OCI-LY1 (cell line): Measurements from ENCODE around the gene NATD1.

Source experiments
- H2AFZ ChIP-seq: fragments of 200-600 bp; sonication (generic), shearing (Covaris generic); 2 replicates; pipeline ENCODE4 v1.6.0; 2014; ENCODE audit warnings: antibody characterized with exemption, mild to moderate bottlenecking, low read length
- H3F3A ChIP-seq: fragments of 200-600 bp; sonication (generic), shearing (Covaris generic); 2 replicates; pipeline ENCODE4 v1.6.0; 2014; ENCODE audit warnings: mild to moderate bottlenecking, antibody characterized with exemption, low read length, moderate library complexity; ENCODE audit not compliant: insufficient read depth
- H3K27ac ChIP-seq: fragments of 200-600 bp; sonication (generic); 2 replicates; pipeline ENCODE4 v1.5.1; 2014; ENCODE audit warnings: low read length, mixed run types, mild to moderate bottlenecking, low read depth; ENCODE audit not compliant: poor library complexity, severe bottlenecking
- H3K27me3 ChIP-seq: fragments of 200-600 bp; sonication (generic); 2 replicates; pipeline ENCODE4 v1.6.0; 2014; ENCODE audit warnings: antibody characterized with exemption, mild to moderate bottlenecking, low read length, moderate library complexity; ENCODE audit not compliant: insufficient read depth
- H3K36me3 ChIP-seq: fragments of 200-600 bp; sonication (generic); 2 replicates; pipeline ENCODE4 v1.6.1; 2014; ENCODE audit warnings: mild to moderate bottlenecking, antibody characterized with exemption, low read length, moderate library complexity, mixed read lengths; ENCODE audit not compliant: insufficient read depth
- H3K4me1 ChIP-seq: fragments of 200-600 bp; sonication (generic); 2 replicates; pipeline ENCODE4 v1.5.1; 2014; ENCODE audit warnings: mild to moderate bottlenecking, low read length, moderate library complexity; ENCODE audit not compliant: insufficient read depth, severe bottlenecking
- H3K4me2 ChIP-seq: fragments of 200-600 bp; sonication (generic), shearing (Covaris generic); 2 replicates; pipeline ENCODE4 v1.6.1; 2014; ENCODE audit warnings: low read length
- H3K4me3 ChIP-seq: fragments of 200-600 bp; sonication (generic); 2 replicates; pipeline ENCODE4 v1.5.1; 2014; ENCODE audit warnings: low read length, low read depth, mild to moderate bottlenecking, mixed read lengths; ENCODE audit not compliant: poor library complexity, severe bottlenecking
- H3K79me2 ChIP-seq: fragments of 200-600 bp; shearing (Covaris generic); 2 replicates; pipeline ENCODE4 v1.6.1; 2016; ENCODE audit warnings: mixed run types, low read length, mixed read lengths; ENCODE audit not compliant: insufficient read depth
- H3K9ac ChIP-seq: fragments of 200-600 bp; sonication (generic), shearing (Covaris generic); 2 replicates; pipeline ENCODE4 v1.6.1; 2014; ENCODE audit warnings: mild to moderate bottlenecking, low read length, mixed read lengths
- H3K9me2 ChIP-seq: fragments of 200-600 bp; sonication (generic), shearing (Covaris generic); 2 replicates; pipeline ENCODE4 v1.6.1; 2014; ENCODE audit warnings: low read depth, mild to moderate bottlenecking, low read length, mixed read lengths
- H3K9me3 ChIP-seq: fragments of 200-600 bp; shearing (Covaris generic); 2 replicates; pipeline ENCODE4 v1.6.1; 2014; ENCODE audit warnings: low read length, mixed read lengths
- H4K20me1 ChIP-seq: fragments of 200-600 bp; sonication (generic), shearing (Covaris generic); 2 replicates; pipeline ENCODE4 v1.6.0; 2016; ENCODE audit warnings: mild to moderate bottlenecking, low read length; ENCODE audit not compliant: insufficient read depth
- CTCF ChIP-seq: fragments of 200-600 bp; sonication (generic), shearing (Covaris generic); IDR thresholded peaks from 2 replicates; pipeline ENCODE4 v1.5.1; 2017; ENCODE audit warnings: mild to moderate bottlenecking, antibody characterized with exemption, low read length, moderate library complexity, mixed read lengths
- EZH2 ChIP-seq: fragments of 200-600 bp; sonication (generic), shearing (Covaris generic); IDR thresholded peaks from 2 replicates; pipeline ENCODE4 v1.8.0; 2017; ENCODE audit warnings: borderline replicate concordance, mixed run types, mild to moderate bottlenecking, antibody characterized with exemption, low read length, moderate library complexity, mixed read lengths

NATD1 gene

GRCh38 chr17:21240369-21241055 is 12.7 kb downstream of the NATD1 start:
- no peak overlapping the region for H2AFZ ChIP-seq
- H3K4me3 ChIP-seq: no peak overlapping the region
- TF ChIP-seq CTCF (no peak), EZH2 (no peak)
- H3K9me3 ChIP-seq: no peaks in the 10 kb centered on the region
- no peak overlapping the region for H3K4me2 ChIP-seq
- no peak overlapping the region for H3K27ac ChIP-seq
- no peaks in the 10 kb centered on the region for H3K4me1 ChIP-seq
- no peaks in the 10 kb centered on the region for H3K79me2 ChIP-seq
- H4K20me1 ChIP-seq: no peaks in the 10 kb centered on the region
- no peaks in the 10 kb centered on the region for H3K9me2 ChIP-seq
- no peaks in the 10 kb centered on the region for H3F3A ChIP-seq
- H3K27me3 ChIP-seq: no peaks in the 10 kb centered on the region; the same call in 1 of the 2 replicates
- no peaks in the 10 kb centered on the region for H3K36me3 ChIP-seq
- no peak overlapping the region for H3K9ac ChIP-seq

GRCh38 chr17:21239680-21240368 is 13.4 kb downstream of the NATD1 start:
- no peaks in the 10 kb centered on the region; the same call in 1 of the 2 replicates for H3K27me3 ChIP-seq
- H3K9ac ChIP-seq: no peak overlapping the region
- TF ChIP-seq EZH2: no peak
- peak; percentile 43; the same call in 1 of the 2 replicates for TF ChIP-seq CTCF
- no peaks in the 10 kb centered on the region for H3K9me3 ChIP-seq
- no peaks in the 10 kb centered on the region for H3K79me2 ChIP-seq
- no peak overlapping the region for H3K27ac ChIP-seq
- no peaks in the 10 kb centered on the region for H3K9me2 ChIP-seq
- H2AFZ ChIP-seq: no peak overlapping the region
- H3K4me3 ChIP-seq: no peak overlapping the region
- H3F3A ChIP-seq: no peaks in the 10 kb centered on the region
- H3K4me1 ChIP-seq: no peaks in the 10 kb centered on the region
- H4K20me1 ChIP-seq: no peaks in the 10 kb centered on the region
- no peak overlapping the region for H3K4me2 ChIP-seq
- H3K36me3 ChIP-seq: no peaks in the 10 kb centered on the region

- no peaks in the 10 kb centered on the region for H3K9me2 ChIP-seq
- H2AFZ ChIP-seq: no peak overlapping the region
- no peaks in the 10 kb centered on the region for H4K20me1 ChIP-seq
- H3K4me2 ChIP-seq: no peak overlapping the region
- no peaks in the 10 kb centered on the region for H3K27me3 ChIP-seq
- TF ChIP-seq EZH2: no peak
- TF ChIP-seq CTCF: no peak
- no peak overlapping the region for H3K9ac ChIP-seq
- H3K36me3 ChIP-seq: no peaks in the 10 kb centered on the region
- H3F3A ChIP-seq: no peaks in the 10 kb centered on the region
- no peak overlapping the region for H3K4me3 ChIP-seq
- no peaks in the 10 kb centered on the region for H3K4me1 ChIP-seq
- no peaks in the 10 kb centered on the region for H3K9me3 ChIP-seq
- H3K79me2 ChIP-seq: no peaks in the 10 kb centered on the region
- no peak overlapping the region for H3K27ac ChIP-seq
These were observed 17.3 kb downstream of the NATD1 start for GRCh38 chr17:21235921-21236320.
